D721Med (cell line): Measurements from ENCODE around the gene PEPD.

Source experiments
- DNase-seq: peaks from one replicate; pipeline ENCODE4 v3.0.0; 2011; ENCODE audit warnings: low spot score; ENCODE audit not compliant: insufficient read length
- FAIRE-seq: peaks from 2 replicates; lab custom pipeline; 2011; peaks lifted over from hg19 to GRCh38; lab: Jason Lieb, UNC
- CTCF ChIP-seq: IDR thresholded peaks from 2 replicates; pipeline ENCODE4 v1.5.1; 2012; ENCODE audit warnings: mild to moderate bottlenecking, control low read depth; ENCODE audit not compliant: insufficient read depth; ENCODE audit errors: missing control alignments

Gene PEPD

DNA sequence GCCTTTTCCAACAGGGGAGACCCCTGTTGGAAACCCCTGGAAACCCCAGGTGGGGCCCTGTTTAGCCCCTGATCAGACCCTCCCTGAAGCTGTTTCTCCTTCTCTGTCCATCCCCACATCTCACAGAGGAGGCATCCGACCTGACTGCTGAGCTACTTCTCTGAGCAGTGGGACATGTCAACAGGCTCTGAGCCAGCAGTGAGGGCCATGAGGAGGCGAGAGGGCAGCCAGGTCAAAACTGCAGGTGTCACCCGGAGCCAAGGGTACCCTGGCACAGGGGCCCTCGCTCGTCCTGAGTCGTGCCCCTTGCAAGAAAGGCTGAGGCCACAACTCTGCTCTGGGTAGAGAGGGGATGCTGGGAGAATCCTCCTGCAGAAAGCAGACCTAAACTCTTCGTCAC is 13.6 kb downstream of the PEPD start:
- FAIRE-seq (no peak), DNase-seq (no peak)
- no peak for TF ChIP-seq CTCF

- no peak for TF ChIP-seq CTCF
- FAIRE-seq (no peak), DNase-seq (no peak)
Observed at GRCh38 chr19:33507021-33507956, 14.3 kb downstream of the PEPD start.

DNA sequence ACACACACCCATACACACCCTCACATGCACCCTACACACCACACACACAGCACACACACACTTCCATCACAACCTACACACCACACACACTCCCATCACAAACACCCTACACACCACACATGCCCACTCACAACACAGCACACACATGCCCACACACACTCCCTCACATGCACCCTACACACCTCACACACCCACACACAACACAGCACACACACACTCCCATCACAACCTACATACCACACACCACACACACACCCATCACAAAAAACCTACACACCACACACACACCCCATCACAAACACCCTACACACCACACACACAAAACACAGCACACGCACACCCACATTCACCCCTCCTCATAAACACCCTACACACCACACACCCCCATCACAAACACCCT is 15.1 kb downstream of the PEPD start:
- DNase-seq (no peak), FAIRE-seq (no peak)
- TF ChIP-seq CTCF, result no peak

- no peak for FAIRE-seq
- no peak for TF ChIP-seq CTCF
- no peak for DNase-seq
Observed at GRCh38 chr19:33505823-33506222, 15.8 kb downstream of the PEPD start.

- DNase-seq (no peak), FAIRE-seq (no peak)
- no peak for TF ChIP-seq CTCF
Observed at GRCh38 chr19:33505148-33505547, 16.4 kb downstream of the PEPD start.

- FAIRE-seq (no peak), DNase-seq (no peak)
- TF ChIP-seq CTCF, result no peak
Observed at GRCh38 chr19:33504058-33504444, 17.5 kb downstream of the PEPD start.

GRCh38 chr19:33503433-33504057 is 18.0 kb downstream of the PEPD start:
- no peak for DNase-seq
- TF ChIP-seq CTCF, result no peak
- FAIRE-seq, result no peak
